Parathyroid adenoma (tissue), 2 donors: ENCODE measurements around the gene ENOX2.

Experiments
- H2AFZ ChIP-seq: fragments of 300-600 bp; sonication (generic); one replicate; pipeline ENCODE4 v1.7.0; 2017; ENCODE audit warnings: antibody characterized with exemption, mild to moderate bottlenecking
- H3K27ac ChIP-seq: fragments of 300-600 bp; sonication (generic); one replicate; pipeline ENCODE4 v1.7.0; 2017
- H3K27me3 ChIP-seq: fragments of 300-600 bp; sonication (generic); one replicate; pipeline ENCODE4 v1.7.0; 2017; ENCODE audit warnings: low read length; ENCODE audit not compliant: control insufficient read depth, insufficient read depth
- H3K36me3 ChIP-seq: fragments of 300-600 bp; sonication (generic); one replicate; pipeline ENCODE4 v1.7.0; 2017; ENCODE audit warnings: low read length; ENCODE audit not compliant: control insufficient read depth, insufficient read depth
- H3K4me1 ChIP-seq: fragments of 300-600 bp; sonication (generic); one replicate; pipeline ENCODE4 v1.7.0; 2017; ENCODE audit warnings: control low read depth
- H3K4me2 ChIP-seq: fragments of 300-600 bp; sonication (generic); one replicate; pipeline ENCODE4 v1.7.0; 2017; ENCODE audit warnings: low read length
- H3K4me3 ChIP-seq: fragments of 300-600 bp; sonication (generic); one replicate; pipeline ENCODE4 v1.7.0; 2017; ENCODE audit warnings: low read depth, low read length
- H3K79me2 ChIP-seq: fragments of 300-600 bp; sonication (generic); one replicate; pipeline ENCODE4 v1.7.0; 2017; ENCODE audit warnings: control low read depth
- H3K9ac ChIP-seq: fragments of 300-600 bp; sonication (generic); one replicate; pipeline ENCODE4 v1.7.0; 2017; ENCODE audit warnings: mild to moderate bottlenecking
- H3K9me3 ChIP-seq: fragments of 300-600 bp; sonication (generic); one replicate; pipeline ENCODE4 v1.7.0; 2017; ENCODE audit warnings: low read length; ENCODE audit not compliant: control insufficient read depth
- TF ChIP-seq, protein P1 (sequence below): fragments of 300-600 bp; sonication (generic); IDR thresholded peaks from one replicate; pipeline ENCODE4 v1.7.0; 2017; ENCODE audit warnings: antibody characterized with exemption, mild to moderate bottlenecking
- donor health status: primary hyperparathyroidism.

The ENOX2 gene

DNA sequence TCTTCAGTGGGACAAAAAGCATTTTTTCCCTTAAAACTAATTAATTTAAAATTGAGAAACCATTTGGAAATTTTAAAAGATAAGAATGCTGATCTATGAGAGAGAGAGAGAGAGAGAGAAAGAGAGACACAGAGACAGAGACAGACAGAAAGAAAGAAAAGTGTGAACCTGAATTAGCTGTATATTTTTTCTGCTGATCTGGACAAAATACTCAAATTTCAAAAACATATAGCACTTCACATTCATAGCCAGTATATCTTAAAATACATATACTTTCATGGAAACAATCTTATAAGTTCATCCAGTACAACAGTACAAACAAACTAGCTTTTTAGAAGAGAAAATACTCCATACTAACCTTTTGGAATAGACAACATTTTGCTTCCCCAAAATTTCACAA is 18.4 kb downstream of the ENOX2 start:
- no peaks in the 10 kb centered on the region for H3K4me1 ChIP-seq
- TF ChIP-seq, protein P1, sequence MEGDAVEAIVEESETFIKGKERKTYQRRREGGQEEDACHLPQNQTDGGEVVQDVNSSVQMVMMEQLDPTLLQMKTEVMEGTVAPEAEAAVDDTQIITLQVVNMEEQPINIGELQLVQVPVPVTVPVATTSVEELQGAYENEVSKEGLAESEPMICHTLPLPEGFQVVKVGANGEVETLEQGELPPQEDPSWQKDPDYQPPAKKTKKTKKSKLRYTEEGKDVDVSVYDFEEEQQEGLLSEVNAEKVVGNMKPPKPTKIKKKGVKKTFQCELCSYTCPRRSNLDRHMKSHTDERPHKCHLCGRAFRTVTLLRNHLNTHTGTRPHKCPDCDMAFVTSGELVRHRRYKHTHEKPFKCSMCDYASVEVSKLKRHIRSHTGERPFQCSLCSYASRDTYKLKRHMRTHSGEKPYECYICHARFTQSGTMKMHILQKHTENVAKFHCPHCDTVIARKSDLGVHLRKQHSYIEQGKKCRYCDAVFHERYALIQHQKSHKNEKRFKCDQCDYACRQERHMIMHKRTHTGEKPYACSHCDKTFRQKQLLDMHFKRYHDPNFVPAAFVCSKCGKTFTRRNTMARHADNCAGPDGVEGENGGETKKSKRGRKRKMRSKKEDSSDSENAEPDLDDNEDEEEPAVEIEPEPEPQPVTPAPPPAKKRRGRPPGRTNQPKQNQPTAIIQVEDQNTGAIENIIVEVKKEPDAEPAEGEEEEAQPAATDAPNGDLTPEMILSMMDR, result no peak
- no peak overlapping the region for H3K27ac ChIP-seq
- H3K79me2 ChIP-seq, result no peaks in the 10 kb centered on the region
- no peaks in the 10 kb centered on the region for H3K27me3 ChIP-seq
- H3K4me3 ChIP-seq, result no peak overlapping the region
- H2AFZ ChIP-seq, result no peak overlapping the region
- H3K9ac ChIP-seq, result no peak overlapping the region
- no peaks in the 10 kb centered on the region for H3K9me3 ChIP-seq
- H3K4me2 ChIP-seq, result no peak overlapping the region
- H3K36me3 ChIP-seq, result no peaks in the 10 kb centered on the region

DNA sequence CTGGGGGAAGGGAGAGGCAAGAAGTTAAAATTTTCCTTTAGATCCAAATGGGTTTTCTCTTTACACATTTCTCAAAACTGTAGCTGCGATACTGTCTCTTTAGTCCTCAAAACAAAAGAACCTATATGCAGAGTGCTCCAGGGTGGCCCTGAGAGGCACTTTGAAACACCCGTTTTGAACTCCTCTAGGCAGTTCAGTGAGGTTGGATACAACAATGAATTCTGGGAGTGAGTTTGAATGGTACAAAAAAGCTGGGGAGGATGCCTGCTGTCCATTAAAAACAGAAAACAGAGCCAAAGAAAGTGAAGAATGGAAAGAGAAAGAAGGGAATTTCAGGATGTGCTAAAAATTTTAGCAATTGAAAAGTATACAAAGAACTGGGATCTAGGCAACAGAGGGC is 23.1 kb downstream of the ENOX2 start:
- Histone ChIP-seq H3K4me2 (no peak overlapping the region), H3K36me3 (no peaks in the 10 kb centered on the region), H3K4me3 (no peak overlapping the region), H3K79me2 (peaks cover 4% of the 10 kb centered on the region), H3K27ac (no peak overlapping the region), H3K27me3 (no peaks in the 10 kb centered on the region), H2AFZ (no peak overlapping the region), H3K4me1 (no peaks in the 10 kb centered on the region), H3K9ac (no peak overlapping the region), H3K9me3 (no peaks in the 10 kb centered on the region)
- TF ChIP-seq, protein P1, result no peak

DNA sequence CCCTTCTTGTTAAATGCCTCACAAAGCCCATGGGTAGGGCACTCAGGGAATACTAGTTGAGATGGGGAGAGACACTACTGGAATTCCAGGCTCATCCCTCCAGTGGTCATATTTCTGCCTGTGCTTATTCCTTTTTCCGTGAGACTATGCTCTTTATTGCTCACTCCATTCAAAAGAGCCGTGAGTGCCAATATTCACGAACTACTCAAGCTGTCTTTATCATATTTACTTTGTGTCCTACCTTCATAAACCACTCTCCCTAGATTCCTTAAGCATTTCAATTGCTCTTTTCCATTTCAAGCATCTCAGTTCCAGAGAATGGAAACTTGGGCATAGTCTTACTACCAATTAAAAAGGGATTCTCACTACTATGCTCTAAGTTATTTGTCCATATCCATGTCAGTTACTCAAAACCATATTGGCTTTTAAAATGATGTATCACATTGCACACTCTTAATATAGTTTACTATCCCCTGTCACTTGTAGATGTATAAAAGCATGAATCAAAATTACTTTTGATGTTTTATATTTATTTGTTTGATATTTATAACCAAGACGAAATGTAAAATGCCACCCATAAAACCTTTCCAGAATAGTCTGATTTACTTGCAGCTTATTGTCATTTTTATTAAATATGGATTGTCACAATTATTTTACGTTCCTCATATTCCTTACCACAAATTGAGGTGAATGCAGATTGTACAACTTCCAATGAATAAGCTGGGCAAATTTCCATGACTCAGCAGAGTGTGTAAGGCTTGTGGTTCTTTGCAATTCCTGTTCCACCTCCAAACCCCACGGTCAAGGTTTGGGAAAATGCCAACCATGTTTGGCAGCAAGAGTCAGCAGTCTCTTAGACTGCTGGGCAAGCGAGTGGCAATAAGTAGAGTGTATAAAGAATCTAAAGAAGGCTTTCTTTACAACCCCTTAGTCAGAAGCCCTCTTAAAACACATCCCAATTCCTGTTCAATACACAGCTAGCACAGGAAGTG is 24.4 kb downstream of the ENOX2 start:
- Histone ChIP-seq H3K79me2 (peaks cover 4% of the 10 kb centered on the region), H3K4me3 (no peak overlapping the region), H2AFZ (no peak overlapping the region), H3K36me3 (no peaks in the 10 kb centered on the region), H3K9me3 (no peaks in the 10 kb centered on the region), H3K27me3 (no peaks in the 10 kb centered on the region), H3K9ac (no peak overlapping the region), H3K4me2 (no peak overlapping the region), H3K27ac (no peak overlapping the region), H3K4me1 (no peaks in the 10 kb centered on the region)
- TF ChIP-seq, protein P1, result no peak

DNA sequence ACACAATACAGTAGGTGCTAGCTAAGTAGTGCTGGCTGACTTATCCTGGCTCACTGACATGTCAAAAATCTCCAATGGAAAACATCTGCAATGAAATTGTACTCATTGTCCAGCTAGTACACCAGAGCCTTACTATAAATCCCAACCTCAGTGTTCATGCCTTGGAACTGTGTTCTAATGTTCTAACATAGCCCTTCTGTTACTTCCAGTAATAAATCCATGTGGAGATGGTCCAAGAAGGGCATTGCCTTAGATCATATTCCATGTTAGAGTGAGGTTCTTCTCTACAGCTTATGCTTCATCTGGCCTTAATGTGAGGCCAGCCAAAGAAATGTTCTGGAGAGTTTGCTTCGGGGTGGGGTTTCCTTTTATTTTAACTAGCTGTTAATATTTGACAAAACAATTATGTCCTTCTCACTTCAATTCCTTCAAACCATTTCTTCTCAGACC is 25.1 kb downstream of the ENOX2 start:
- H3K36me3 ChIP-seq, result no peaks in the 10 kb centered on the region
- no peak overlapping the region for H3K4me2 ChIP-seq
- H3K4me1 ChIP-seq, result no peaks in the 10 kb centered on the region
- no peak overlapping the region for H3K9ac ChIP-seq
- peaks cover 4% of the 10 kb centered on the region for H3K79me2 ChIP-seq
- H3K9me3 ChIP-seq, result no peaks in the 10 kb centered on the region
- H3K4me3 ChIP-seq, result no peak overlapping the region
- no peak overlapping the region for H3K27ac ChIP-seq
- no peaks in the 10 kb centered on the region for H3K27me3 ChIP-seq
- H2AFZ ChIP-seq, result no peak overlapping the region
- TF ChIP-seq, protein P1, result no peak
